Measurements from ENCODE around the gene TMEM181.
A peak's percentile ranks its signal among the peaks of the same experiment; 100 is the strongest.
"Not testable (repeated sequence)": the region's sequence is repeated elsewhere in the genome, so short reads cannot be mapped to it uniquely, and the experiment has no call there.

Gene TMEM181

DNA sequence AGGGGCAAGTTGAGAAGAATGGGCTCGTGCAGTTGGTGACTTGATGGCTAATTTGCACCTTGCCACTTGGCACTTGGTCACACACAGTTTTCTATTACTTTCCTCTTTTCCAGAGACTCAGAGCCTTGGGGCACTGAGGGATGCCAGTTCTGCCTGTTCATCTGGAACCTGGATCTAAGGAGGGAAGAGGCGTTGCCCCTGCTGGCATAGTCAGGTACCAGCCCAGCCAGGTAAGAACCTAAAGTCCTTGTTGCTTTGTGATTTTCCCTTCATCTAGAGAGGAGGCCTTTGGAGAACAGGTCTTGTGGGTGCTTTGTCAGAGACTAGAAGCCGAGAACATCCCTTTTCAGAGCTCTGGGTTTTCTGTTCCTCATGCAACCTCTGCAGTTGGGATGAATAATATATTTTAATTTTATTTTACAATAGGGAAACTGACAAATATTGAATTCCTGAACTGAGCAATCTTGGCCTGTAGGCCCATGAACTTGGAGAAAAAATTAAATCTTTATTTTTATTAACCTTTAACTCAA lies 101.3 kb downstream of the TMEM181 start:
- no peaks in the 10 kb centered on the region for H3K9me3 ChIP-seq (ENCODE audit: control insufficient read depth in 1 of 2, low read length in 2 of 2)
- H3K27ac ChIP-seq (ENCODE audit: low read length): no peak overlapping the region
- H3K4me3 ChIP-seq (ENCODE audit: low read depth in 1 of 2, low read length in 2 of 2): no peak overlapping the region
- no peaks in the 10 kb centered on the region for H3K27me3 ChIP-seq (ENCODE audit: low read depth, low read length)
- no peaks in the 10 kb centered on the region for H3K36me3 ChIP-seq (ENCODE audit: control insufficient read depth in 1 of 2, insufficient read depth in 2 of 2, low read length in 2 of 2)
- peaks cover 0 to 4% of the 10 kb centered on the region in 2 donors for H3K4me1 ChIP-seq (ENCODE audit: control insufficient read depth in 1 of 2, insufficient read depth in 2 of 2, low read length in 2 of 2)

DNA sequence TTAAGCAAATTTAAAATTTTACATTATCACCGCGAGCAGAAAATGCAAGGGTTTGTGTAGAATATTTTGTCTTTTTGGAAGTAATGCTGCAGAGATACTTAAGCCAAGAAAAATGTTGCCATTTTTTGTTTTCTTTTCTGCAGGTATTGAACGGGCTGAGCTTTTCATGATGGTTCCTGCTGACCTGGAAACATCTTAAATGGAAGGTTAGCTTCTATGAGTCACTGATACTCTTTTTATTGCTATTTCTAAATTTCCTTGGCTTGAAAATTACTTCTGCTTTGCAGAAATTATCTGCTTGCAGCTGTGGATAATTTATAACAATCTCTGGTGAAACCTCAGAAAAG lies 102.7 kb downstream of the TMEM181 start:
- Histone ChIP-seq H3K4me3 (ENCODE audit: low read depth in 1 of 2, low read length in 2 of 2) (peak overlapping the region; percentile 39 to 47), H3K27ac (ENCODE audit: low read length) (no peak overlapping the region), H3K27me3 (ENCODE audit: low read depth, low read length) (no peaks in the 10 kb centered on the region), H3K4me1 (ENCODE audit: control insufficient read depth in 1 of 2, insufficient read depth in 2 of 2, low read length in 2 of 2) (peaks cover 3 to 4% of the 10 kb centered on the region in 2 donors), H3K36me3 (ENCODE audit: control insufficient read depth in 1 of 2, insufficient read depth in 2 of 2, low read length in 2 of 2) (no peaks in the 10 kb centered on the region), H3K9me3 (ENCODE audit: control insufficient read depth in 1 of 2, low read length in 2 of 2) (no peaks in the 10 kb centered on the region)

DNA sequence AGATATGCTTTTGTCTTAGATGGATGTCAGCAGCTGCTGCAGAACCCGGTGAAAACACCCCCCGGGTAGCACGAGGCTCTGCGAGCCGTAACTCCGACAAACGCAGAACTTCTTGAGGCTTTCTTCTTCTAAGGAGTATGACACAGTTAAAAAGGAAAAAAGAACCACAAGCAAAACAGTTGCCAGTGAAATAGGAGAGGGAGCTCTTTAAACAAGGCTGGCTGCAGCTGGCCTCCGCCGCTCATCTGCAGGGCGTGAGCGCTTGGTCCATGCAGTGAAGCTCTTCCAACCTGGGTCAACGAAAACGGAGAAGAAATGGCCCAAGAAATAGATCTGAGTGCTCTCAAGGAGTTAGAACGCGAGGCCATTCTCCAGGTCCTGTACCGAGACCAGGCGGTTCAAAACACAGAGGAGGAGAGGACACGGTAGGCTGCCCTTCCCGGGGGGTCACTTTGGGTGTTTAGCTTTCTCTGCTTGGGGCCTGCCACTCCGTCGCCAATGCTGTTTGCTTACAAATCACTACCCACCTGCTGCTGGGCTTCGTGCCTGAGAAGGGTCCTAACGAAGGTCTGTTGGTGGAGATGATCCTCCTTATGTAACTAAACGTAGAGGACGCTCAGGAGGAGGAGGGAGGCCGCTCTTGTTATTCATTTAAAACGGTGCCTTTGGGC lies 103.2 kb downstream of the TMEM181 start:
- Histone ChIP-seq H3K4me1 (ENCODE audit: control insufficient read depth in 1 of 2, insufficient read depth in 2 of 2, low read length in 2 of 2) (peaks cover 4 to 6% of the 10 kb centered on the region in 2 donors), H3K27ac (ENCODE audit: low read length) (peak overlapping the region; percentile 4), H3K9me3 (ENCODE audit: control insufficient read depth in 1 of 2, low read length in 2 of 2) (no peaks in the 10 kb centered on the region), H3K36me3 (ENCODE audit: control insufficient read depth in 1 of 2, insufficient read depth in 2 of 2, low read length in 2 of 2) (no peaks in the 10 kb centered on the region), H3K27me3 (ENCODE audit: low read depth, low read length) (no peaks in the 10 kb centered on the region), H3K4me3 (ENCODE audit: low read depth in 1 of 2, low read length in 2 of 2) (peak overlapping the region; percentile 39 to 47)

DNA sequence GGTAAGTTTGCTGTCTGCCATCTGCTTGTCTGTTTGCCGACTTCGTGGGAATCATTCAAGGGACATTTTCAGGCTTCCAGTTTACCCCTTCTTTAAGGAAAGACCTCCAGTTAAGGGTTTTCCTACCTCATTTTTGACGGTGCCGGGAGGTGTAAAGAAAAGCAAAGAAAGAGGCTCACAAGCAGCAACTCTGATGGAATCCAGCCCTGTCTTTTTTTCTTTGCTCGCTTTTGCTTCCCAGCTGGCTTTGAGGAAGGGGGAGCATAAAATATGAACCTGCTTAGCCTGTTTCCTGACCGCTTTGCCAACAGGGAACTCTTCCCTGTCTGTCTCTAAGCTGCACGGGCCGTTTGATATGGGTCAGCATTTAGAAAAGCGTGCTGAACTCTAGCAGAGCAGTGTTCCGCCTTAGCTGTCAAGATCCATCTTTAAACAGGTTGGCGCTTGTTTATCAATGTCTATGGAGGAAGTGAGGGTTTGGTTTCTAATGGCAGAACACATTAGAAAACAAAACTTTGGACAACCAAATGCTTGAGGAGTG lies 103.8 kb downstream of the TMEM181 start:
- Histone ChIP-seq H3K4me3 (ENCODE audit: low read depth in 1 of 2, low read length in 2 of 2) (peak overlapping the region; percentile 39 to 47), H3K27me3 (ENCODE audit: low read depth, low read length) (no peaks in the 10 kb centered on the region), H3K4me1 (ENCODE audit: control insufficient read depth in 1 of 2, insufficient read depth in 2 of 2, low read length in 2 of 2) (peaks cover 4 to 6% of the 10 kb centered on the region in 2 donors), H3K9me3 (ENCODE audit: control insufficient read depth in 1 of 2, low read length in 2 of 2) (no peaks in the 10 kb centered on the region), H3K27ac (ENCODE audit: low read length) (peak overlapping the region; percentile 4), H3K36me3 (ENCODE audit: control insufficient read depth in 1 of 2, insufficient read depth in 2 of 2, low read length in 2 of 2) (no peaks in the 10 kb centered on the region)

DNA sequence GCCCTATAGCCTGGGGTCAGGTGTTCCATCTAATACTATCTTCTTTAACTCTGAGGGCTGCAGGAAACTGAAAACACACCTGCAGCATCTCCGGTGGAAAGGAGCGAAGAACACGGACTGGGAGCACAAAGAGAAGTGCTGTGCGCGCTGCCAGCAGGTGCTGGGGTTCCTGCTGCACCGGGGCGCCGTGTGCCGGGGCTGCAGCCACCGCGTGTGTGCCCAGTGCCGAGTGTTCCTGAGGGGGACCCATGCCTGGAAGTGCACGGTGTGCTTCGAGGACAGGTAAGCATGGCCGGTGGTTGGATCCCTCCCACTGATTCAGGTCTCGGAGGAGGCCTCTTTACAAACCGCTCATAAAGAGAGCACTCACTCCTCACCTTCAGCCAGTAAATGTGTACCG lies 105.4 kb downstream of the TMEM181 start:
- Histone ChIP-seq H3K4me1 (ENCODE audit: control insufficient read depth in 1 of 2, insufficient read depth in 2 of 2, low read length in 2 of 2) (peaks cover 4 to 6% of the 10 kb centered on the region in 2 donors), H3K27me3 (ENCODE audit: low read depth, low read length) (no peaks in the 10 kb centered on the region), H3K4me3 (ENCODE audit: low read depth in 1 of 2, low read length in 2 of 2) (no peak overlapping the region), H3K27ac (ENCODE audit: low read length) (no peak overlapping the region), H3K36me3 (ENCODE audit: control insufficient read depth in 1 of 2, insufficient read depth in 2 of 2, low read length in 2 of 2) (no peaks in the 10 kb centered on the region), H3K9me3 (ENCODE audit: control insufficient read depth in 1 of 2, low read length in 2 of 2) (no peaks in the 10 kb centered on the region)

DNA sequence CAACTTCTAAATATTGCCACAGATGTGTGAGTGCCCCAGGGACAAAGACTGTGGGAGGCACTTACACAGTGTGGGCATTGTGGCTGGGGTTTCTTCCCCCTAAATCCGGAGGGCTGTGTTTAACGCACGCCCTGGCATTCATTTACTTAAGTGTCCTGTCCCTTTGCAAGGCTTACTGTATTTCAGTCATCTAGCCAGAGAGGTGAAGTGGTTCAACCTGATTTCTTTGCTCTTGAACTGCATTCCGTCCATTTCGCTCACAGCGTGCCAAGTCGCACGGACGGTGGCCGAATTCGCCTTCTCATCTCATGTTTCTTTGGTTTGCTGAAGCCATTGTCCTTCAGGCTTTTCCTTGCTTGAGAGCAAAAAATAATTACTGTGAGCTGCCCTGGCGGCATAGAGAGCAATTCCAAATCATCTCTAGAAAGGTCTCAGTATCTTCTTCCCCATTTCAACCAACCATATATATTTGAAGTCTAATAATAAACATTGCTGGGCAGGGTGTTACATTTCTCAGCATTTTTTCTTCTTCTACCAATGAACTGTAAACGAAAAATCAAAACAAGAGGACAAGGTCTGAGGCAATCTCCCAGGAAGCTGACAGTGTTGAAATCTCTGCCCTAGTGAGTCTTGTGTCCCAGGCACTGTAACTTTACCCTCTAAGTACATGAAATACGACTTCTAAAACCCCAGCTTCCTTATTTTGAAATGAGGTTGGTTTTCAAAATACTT lies 106.9 kb downstream of the TMEM181 start:
- peak overlapping the region; percentile 19 for H3K27ac ChIP-seq (ENCODE audit: low read length)
- no peaks in the 10 kb centered on the region for H3K27me3 ChIP-seq (ENCODE audit: low read depth, low read length)
- H3K36me3 ChIP-seq (ENCODE audit: control insufficient read depth in 1 of 2, insufficient read depth in 2 of 2, low read length in 2 of 2): no peaks in the 10 kb centered on the region
- H3K4me1 ChIP-seq (ENCODE audit: control insufficient read depth in 1 of 2, insufficient read depth in 2 of 2, low read length in 2 of 2): peaks cover 4 to 6% of the 10 kb centered on the region in 2 donors
- no peaks in the 10 kb centered on the region for H3K9me3 ChIP-seq (ENCODE audit: control insufficient read depth in 1 of 2, low read length in 2 of 2)
- no peak overlapping the region for H3K4me3 ChIP-seq (ENCODE audit: low read depth in 1 of 2, low read length in 2 of 2)

DNA sequence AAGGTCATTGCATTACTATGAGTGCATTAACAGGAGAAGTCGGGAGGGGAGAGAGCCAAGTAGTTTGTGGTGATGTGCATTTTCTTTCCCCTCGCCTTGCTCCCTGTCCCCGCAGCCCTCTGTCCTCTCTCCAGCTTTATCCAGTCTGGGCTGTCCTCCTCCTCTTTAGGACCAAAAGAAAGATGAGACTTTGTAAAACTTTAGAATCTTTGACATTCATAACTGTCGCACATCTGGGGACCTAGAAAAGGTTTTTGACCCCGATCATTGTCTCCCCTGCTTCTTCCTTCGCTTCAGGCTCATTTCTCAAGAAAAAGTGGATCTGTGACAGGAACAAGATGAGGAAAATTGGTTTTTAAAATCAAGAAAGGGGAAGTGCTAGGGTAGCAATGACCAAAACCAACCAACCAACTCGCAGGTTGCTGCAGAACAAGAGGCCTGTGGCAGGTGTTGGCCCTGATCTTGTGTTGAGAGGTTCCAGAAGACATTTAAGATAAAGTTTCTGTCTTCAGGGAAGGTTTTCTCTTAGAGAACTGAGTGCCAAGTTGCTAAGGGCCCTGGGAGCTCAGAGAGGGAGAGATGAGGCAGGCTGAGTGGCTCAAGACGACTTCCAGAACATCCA lies 107.6 kb downstream of the TMEM181 start:
- no peaks in the 10 kb centered on the region for H3K9me3 ChIP-seq (ENCODE audit: control insufficient read depth in 1 of 2, low read length in 2 of 2)
- no peaks in the 10 kb centered on the region for H3K27me3 ChIP-seq (ENCODE audit: low read depth, low read length)
- peak overlapping the region; percentile 3 for H3K27ac ChIP-seq (ENCODE audit: low read length)
- H3K4me1 ChIP-seq (ENCODE audit: control insufficient read depth in 1 of 2, insufficient read depth in 2 of 2, low read length in 2 of 2): peaks cover 4 to 6% of the 10 kb centered on the region in 2 donors
- H3K4me3 ChIP-seq (ENCODE audit: low read depth in 1 of 2, low read length in 2 of 2): no peak overlapping the region
- H3K36me3 ChIP-seq (ENCODE audit: control insufficient read depth in 1 of 2, insufficient read depth in 2 of 2, low read length in 2 of 2): no peaks in the 10 kb centered on the region

DNA sequence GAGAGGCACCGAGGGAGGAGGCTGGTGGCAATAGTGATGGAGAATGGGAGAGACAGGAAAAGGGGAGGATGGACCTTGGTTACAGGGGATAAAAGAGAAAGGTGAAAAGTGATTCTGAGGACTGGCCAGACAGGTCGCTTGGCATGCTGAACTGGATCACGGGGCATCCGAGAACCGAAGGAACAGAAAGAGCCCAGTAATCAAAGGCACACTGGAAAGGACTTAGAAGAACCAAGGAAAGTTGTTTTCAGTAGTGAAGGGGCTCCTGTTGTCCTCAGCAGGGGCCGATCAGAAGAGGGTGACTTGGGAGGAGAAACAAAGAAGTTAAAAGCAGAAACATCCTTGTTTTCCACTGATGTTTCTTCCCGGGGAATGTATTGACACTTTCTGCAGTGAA lies 108.8 kb downstream of the TMEM181 start:
- no peak overlapping the region for H3K4me3 ChIP-seq (ENCODE audit: low read depth in 1 of 2, low read length in 2 of 2)
- H3K27me3 ChIP-seq (ENCODE audit: low read depth, low read length): no peaks in the 10 kb centered on the region
- peaks cover 3 to 6% of the 10 kb centered on the region in 2 donors for H3K4me1 ChIP-seq (ENCODE audit: control insufficient read depth in 1 of 2, insufficient read depth in 2 of 2, low read length in 2 of 2)
- H3K9me3 ChIP-seq (ENCODE audit: control insufficient read depth in 1 of 2, low read length in 2 of 2): no peaks in the 10 kb centered on the region
- no peak overlapping the region for H3K27ac ChIP-seq (ENCODE audit: low read length)
- H3K36me3 ChIP-seq (ENCODE audit: control insufficient read depth in 1 of 2, insufficient read depth in 2 of 2, low read length in 2 of 2): no peaks in the 10 kb centered on the region

DNA sequence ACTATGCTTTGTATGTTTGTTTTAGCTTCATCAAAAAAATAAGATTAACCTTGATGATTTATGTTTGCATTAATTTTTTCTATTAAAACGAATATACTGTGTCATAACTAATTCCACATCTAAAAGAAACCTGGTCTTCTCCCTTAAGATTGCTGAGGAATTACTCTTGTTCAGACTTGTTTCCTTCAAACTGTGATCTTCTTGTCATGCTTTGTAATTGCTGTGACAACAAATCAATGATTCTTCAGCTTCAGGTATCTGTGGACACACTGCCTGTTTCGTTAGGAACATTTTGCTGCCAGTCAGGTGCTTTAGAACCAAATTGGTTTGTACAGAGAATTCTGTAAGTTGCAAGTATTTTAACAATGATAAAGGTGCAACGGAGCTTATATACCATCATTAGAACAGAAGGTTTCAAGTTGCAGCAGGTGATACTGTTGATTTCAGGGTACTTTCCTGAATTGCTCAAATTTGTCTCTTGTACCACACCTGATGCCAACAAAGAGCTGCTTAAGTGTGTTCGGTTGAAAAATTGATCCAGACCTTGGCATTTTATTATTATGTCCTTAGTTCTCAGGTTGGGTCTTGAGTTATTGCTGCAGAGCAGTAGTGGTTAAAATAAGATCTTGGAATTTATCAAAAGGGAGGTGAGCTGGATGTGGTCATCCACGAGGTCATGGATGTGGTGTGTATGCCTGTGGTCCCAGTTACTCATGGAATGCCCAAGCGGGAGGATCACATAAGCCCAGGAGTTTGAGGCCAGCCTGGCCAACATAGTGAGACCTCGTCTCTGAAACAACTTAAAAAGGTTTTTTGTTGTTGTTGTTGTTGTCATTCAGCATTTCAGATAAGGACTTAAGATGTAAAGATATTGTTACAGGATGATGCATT lies 109.5 kb downstream of the TMEM181 start:
- Histone ChIP-seq H3K4me3 (ENCODE audit: low read depth in 1 of 2, low read length in 2 of 2) (no peak overlapping the region), H3K27ac (ENCODE audit: low read length) (no peak overlapping the region), H3K27me3 (ENCODE audit: low read depth, low read length) (no peaks in the 10 kb centered on the region), H3K4me1 (ENCODE audit: control insufficient read depth in 1 of 2, insufficient read depth in 2 of 2, low read length in 2 of 2) (peaks cover 0 to 6% of the 10 kb centered on the region in 2 donors), H3K36me3 (ENCODE audit: control insufficient read depth in 1 of 2, insufficient read depth in 2 of 2, low read length in 2 of 2) (no peaks in the 10 kb centered on the region), H3K9me3 (ENCODE audit: control insufficient read depth in 1 of 2, low read length in 2 of 2) (no peaks in the 10 kb centered on the region)

DNA sequence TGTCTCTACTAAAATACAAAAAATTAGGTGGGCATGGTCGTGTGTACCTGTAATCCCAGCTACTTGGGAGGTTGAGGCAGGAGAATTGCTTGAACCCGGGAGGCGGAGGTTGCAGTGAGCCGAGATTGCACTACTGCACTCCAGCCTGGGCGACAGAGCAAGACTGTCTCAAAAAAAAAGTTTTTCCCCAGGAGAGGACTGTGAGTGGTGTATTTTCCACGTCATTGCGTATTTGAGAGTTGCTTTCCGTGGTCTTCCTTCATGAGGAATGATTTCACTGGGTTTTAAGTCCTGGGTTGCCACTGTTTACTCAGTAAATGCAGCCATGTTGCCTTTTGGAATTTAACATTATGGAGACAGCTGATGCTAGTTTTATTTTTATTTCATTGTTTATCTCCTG lies 112.2 kb downstream of the TMEM181 start:
- H3K4me1 ChIP-seq (ENCODE audit: control insufficient read depth in 1 of 2, insufficient read depth in 2 of 2, low read length in 2 of 2); H3K9me3 ChIP-seq (ENCODE audit: control insufficient read depth in 1 of 2, low read length in 2 of 2); H3K36me3 ChIP-seq (ENCODE audit: control insufficient read depth in 1 of 2, insufficient read depth in 2 of 2, low read length in 2 of 2): not testable (repeated sequence)

More for the DNA sequence above, 112.2 kb downstream of the TMEM181 start:
- not testable (repeated sequence) for H3K27ac ChIP-seq (ENCODE audit: low read length); H3K4me3 ChIP-seq (ENCODE audit: low read depth in 1 of 2, low read length in 2 of 2); H3K27me3 ChIP-seq (ENCODE audit: low read depth, low read length)

Data from muscle layer of duodenum (tissue), 2 donors.